IMR-90 (cell line): ENCODE data around the gene CABCOCO1. TPM values are rescaled to one million over a fixed set of nuclear protein-coding genes. Genes with fewer than 3 reads are reported as not detected.
A peak's percentile ranks its signal among the peaks of the same experiment; 100 is the strongest.

Experiments
- ATAC-seq: fragments of 200-7000 bp; cut with Tn5 transposase; 2 replicates; pipeline ENCODE4 v1.9.1; 2020; ENCODE audit warnings: low read depth, mild to moderate bottlenecking, moderate library complexity
- BruUV-seq: library from RNA; stranded (reverse); fragments of 400-500 nt; replicated peaks from 2 replicates; lab custom pipeline; 2021; lab: Mats Ljungman, UMichigan
- CTCF ChIA-PET: fragments of 300-600 bp; formaldehyde crosslinking; extraction: SDS; loops from one replicate; lab custom pipeline; 2021; ENCODE audit warnings: antibody characterized with exemption; lab: Yijun Ruan, JAX
- POLR2A ChIA-PET: fragments of 300-600 bp; sonication (Branson Sonifier 250); formaldehyde crosslinking; loops from one replicate; lab custom pipeline; 2022; ENCODE audit warnings: antibody characterized with exemption; ENCODE audit not compliant: unreplicated experiment; lab: Charles Lee
- DNase-seq: peaks from one replicate; pipeline ENCODE4 v3.0.0; 2013
- H2AFZ ChIP-seq: replicated peaks from 2 replicates; pipeline ENCODE3; 2013; ENCODE audit warnings: low read length, mild to moderate bottlenecking; ENCODE audit not compliant: poor library complexity
- H2AK5ac ChIP-seq: 2 replicates; pipeline ENCODE4 v1.6.1; 2013; ENCODE audit warnings: low read depth, low read length, inconsistent platforms
- H2AK9ac ChIP-seq: replicated peaks from 2 replicates; pipeline ENCODE3; 2013; ENCODE audit warnings: mild to moderate bottlenecking, low read depth, low read length, moderate library complexity; ENCODE audit not compliant: poor library complexity
- H2BK120ac ChIP-seq: 2 replicates; pipeline ENCODE4 v1.6.1; 2013; ENCODE audit warnings: low read depth, low read length, inconsistent platforms
- H2BK15ac ChIP-seq: 3 replicates; pipeline ENCODE4 v1.6.1; 2013; ENCODE audit warnings: low read depth, low read length, inconsistent platforms
- H2BK20ac ChIP-seq: 2 replicates; pipeline ENCODE4 v1.6.1; 2013; ENCODE audit warnings: low read depth, mild to moderate bottlenecking, inconsistent platforms, low read length, moderate library complexity
- H2BK5ac ChIP-seq: 2 replicates; pipeline ENCODE4 v1.6.1; 2013; ENCODE audit warnings: mild to moderate bottlenecking, low read depth, low read length, inconsistent platforms; ENCODE audit not compliant: poor library complexity, severe bottlenecking
- H3K14ac ChIP-seq: replicated peaks from 2 replicates; pipeline ENCODE4 v1.6.1; 2013; ENCODE audit warnings: low read depth, low read length, inconsistent platforms
- H3K18ac ChIP-seq: 2 replicates; pipeline ENCODE4 v1.6.1; 2013; ENCODE audit warnings: low read depth, low read length, control low read depth
- H3K23ac ChIP-seq: 2 replicates; pipeline ENCODE4 v1.6.1; 2013; ENCODE audit warnings: low read depth, low read length, inconsistent platforms
- H3K27ac ChIP-seq: 2 replicates; pipeline ENCODE4 v1.5.1; 2013; ENCODE audit warnings: mild to moderate bottlenecking, control low read depth, low read length; ENCODE audit not compliant: insufficient read depth
- H3K27me3 ChIP-seq: 2 replicates; pipeline ENCODE4 v1.6.1; 2013; ENCODE audit warnings: low read length; ENCODE audit not compliant: control insufficient read depth, insufficient read depth
- H3K36me3 ChIP-seq: 2 replicates; pipeline ENCODE4 v1.6.1; 2013; ENCODE audit warnings: low read length, mixed read lengths; ENCODE audit not compliant: control insufficient read depth, insufficient read depth
- H3K4ac ChIP-seq: 2 replicates; pipeline ENCODE4 v1.6.1; 2013; ENCODE audit warnings: low read depth, low read length, inconsistent platforms
- H3K4me1 ChIP-seq: 2 replicates; pipeline ENCODE4 v1.6.1; 2013; ENCODE audit warnings: low read length, mixed read lengths; ENCODE audit not compliant: control insufficient read depth, insufficient read depth
- H3K4me2 ChIP-seq: 2 replicates; pipeline ENCODE4 v1.6.1; 2013; ENCODE audit warnings: low read depth, mild to moderate bottlenecking, control low read depth, low read length, moderate library complexity
- H3K4me3 ChIP-seq: 2 replicates; pipeline ENCODE4 v1.5.1; 2013; ENCODE audit warnings: low read depth, mild to moderate bottlenecking, control low read depth, low read length, moderate library complexity; ENCODE audit not compliant: insufficient read depth
- H3K56ac ChIP-seq: 2 replicates; pipeline ENCODE4 v1.6.1; 2013; ENCODE audit warnings: low read length, inconsistent platforms; ENCODE audit not compliant: insufficient read depth; ENCODE audit errors: extremely low read depth
- H3K79me1 ChIP-seq, 2 experiments: 2 replicates each; pipeline ENCODE4 v1.6.1; 2013; ENCODE audit warnings: low read length in 2 of 2, inconsistent platforms in 1 of 2, low read depth in 1 of 2
- H3K9ac ChIP-seq: 2 replicates; pipeline ENCODE4 v1.6.1; 2013; ENCODE audit warnings: low read depth, low read length, control low read depth
- H3K9me1 ChIP-seq: 2 replicates; pipeline ENCODE4 v1.6.1; 2013; ENCODE audit warnings: low read length, inconsistent platforms; ENCODE audit not compliant: insufficient read depth
- H3K9me3 ChIP-seq: 2 replicates; pipeline ENCODE4 v1.6.1; 2013; ENCODE audit warnings: low read length; ENCODE audit not compliant: control insufficient read depth, insufficient read depth
- H4K20me1 ChIP-seq: 2 replicates; pipeline ENCODE4 v1.6.1; 2013; ENCODE audit warnings: low read length, inconsistent platforms; ENCODE audit not compliant: insufficient read depth
- H4K5ac ChIP-seq: 2 replicates; pipeline ENCODE4 v1.6.1; 2013; ENCODE audit warnings: mild to moderate bottlenecking, low read depth, low read length, control low read depth
- H4K8ac ChIP-seq, 2 experiments: 2 replicates each; pipeline ENCODE4 v1.6.1; 2013; ENCODE audit warnings: low read depth in 2 of 2, low read length in 2 of 2, control low read depth in 1 of 2, inconsistent platforms in 1 of 2
- H4K91ac ChIP-seq: 2 replicates; pipeline ENCODE4 v1.6.1; 2013; ENCODE audit warnings: low read depth, low read length, inconsistent platforms; ENCODE audit not compliant: insufficient read depth
- BHLHE40 ChIP-seq: fragments of 150-350 bp; IDR thresholded peaks from 2 replicates; pipeline ENCODE4 v1.6.1; 2016; ENCODE audit warnings: mild to moderate bottlenecking, low read depth, low read length
- CEBPB ChIP-seq: IDR thresholded peaks from 2 replicates; pipeline ENCODE4 v1.6.1; 2012; ENCODE audit warnings: low read depth, low read length, improper control_type of control experiment
- CTCF ChIP-seq: conservative IDR thresholded peaks from 2 replicates; pipeline ENCODE4 v1.5.1; 2012; ENCODE audit warnings: mild to moderate bottlenecking, low read depth, low read length, improper control_type of control experiment
- FOS ChIP-seq: fragments of 150-350 bp; IDR thresholded peaks from 2 replicates; pipeline ENCODE4 v1.6.1; 2016; ENCODE audit warnings: low read depth, low read length
- MAFK ChIP-seq: IDR thresholded peaks from 2 replicates; pipeline ENCODE4 v1.6.1; 2012; ENCODE audit warnings: low read depth, low read length, improper control_type of control experiment
- MAZ ChIP-seq: IDR thresholded peaks from 2 replicates; pipeline ENCODE4 v1.6.1; 2012; ENCODE audit warnings: low read depth, mild to moderate bottlenecking, low read length, improper control_type of control experiment, moderate library complexity, borderline replicate concordance
- MXI1 ChIP-seq: IDR thresholded peaks from 2 replicates; pipeline ENCODE4 v1.6.1; 2012; ENCODE audit warnings: low read depth, mild to moderate bottlenecking, low read length, moderate library complexity, borderline replicate concordance
- POLR2A ChIP-seq: IDR thresholded peaks from 2 replicates; pipeline ENCODE4 v1.6.1; 2012; ENCODE audit warnings: mild to moderate bottlenecking, low read depth, low read length
- RAD21 ChIP-seq: IDR thresholded peaks from 2 replicates; pipeline ENCODE4 v1.6.1; 2012; ENCODE audit warnings: low read length, improper control_type of control experiment
- RCOR1 ChIP-seq: IDR thresholded peaks from 2 replicates; pipeline ENCODE4 v1.6.1; 2012; ENCODE audit warnings: mild to moderate bottlenecking, low read length, improper control_type of control experiment; ENCODE audit not compliant: insufficient replicate concordance
- RFX5 ChIP-seq: IDR thresholded peaks from 2 replicates; pipeline ENCODE4 v1.8.0; 2012; ENCODE audit warnings: low read depth, mild to moderate bottlenecking, low read length, moderate library complexity
- SMC3 ChIP-seq: fragments of 150-350 bp; IDR thresholded peaks from 2 replicates; pipeline ENCODE4 v1.6.1; 2016; ENCODE audit warnings: low read depth, mild to moderate bottlenecking, antibody characterized with exemption, low read length, moderate library complexity
- USF2 ChIP-seq: fragments of 150-350 bp; IDR thresholded peaks from 2 replicates; pipeline ENCODE4 v1.6.1; 2017; ENCODE audit warnings: mild to moderate bottlenecking, antibody characterized with exemption, low read length, low read depth
- WGBS, 2 experiments: methylation state at CpG; one replicate each; pipeline versions ENCODE4 v1.1.5 to v1.1.7; 2013; ENCODE audit warnings: missing lambda C conversion rate in 2 of 2; ENCODE audit not compliant: insufficient read length in 1 of 2; ENCODE audit errors: extremely low coverage in 2 of 2; 5-methylcytosine and 5-hydroxymethylcytosine counted together
- dilution Hi-C: fragments of 300-500 bp; cut with HindIII; formaldehyde crosslinking; loops from one replicate; pipeline ENCODE4 v1.14.3; 2018; ENCODE audit warnings: low sequenced_read_pairs; ENCODE audit not compliant: unreplicated experiment
- in situ Hi-C: fragments of 300-500 bp; cut with MboI; formaldehyde crosslinking; loops from 3 replicates; pipeline ENCODE4 v1.14.3; 2019; ENCODE audit warnings: low sequenced_read_pairs, inconsistent platforms, mixed read lengths
- intact Hi-C: fragments of 100-400 bp; cut with micrococcal nuclease; formaldehyde crosslinking; loops from 2 replicates; pipeline ENCODE4 v1.10.0; 2022
- polyA plus RNA-seq, 3 experiments: library from polyadenylated mRNA; depleted of rRNA; stranded (reverse); fragments of >200 nt; gene quantifications; 2 replicates each; pipeline ENCODE4 v1.2.3, GENCODE V29; 2012; ENCODE audit warnings: low replicate concordance in 1 of 3
- total RNA-seq: library from RNA; depleted of rRNA; stranded (reverse); fragments of >200 nt; gene quantifications from 2 replicates; pipeline ENCODE4 v1.2.3, GENCODE V29; 2012

The CABCOCO1 gene
- total and polyA plus RNA-seq, 2 of the 4 experiments (the other 2 are of a cell fraction) = 0.18 to 0.31 TPM

GRCh38 chr10:61750943-61751471 is 88.3 kb downstream of the CABCOCO1 start:
- peak overlapping the region; percentile 21; the same call in 1 of the 2 replicates for H3K56ac ChIP-seq
- peak overlapping the region; percentile 87 for H2AK5ac ChIP-seq
- in situ Hi-C loops (no loop called here), dilution Hi-C loops (no loop called here), intact Hi-C loops (loop anchor here (1.0 to 10.0 kb wide), 3 partner anchors 84 to 304 kb away; no protein-coding TSS in a partner anchor)
- peak overlapping the region; percentile 66 to 76; a peak in 3 of 4 replicates for H4K8ac ChIP-seq
- peak overlapping the region; percentile 69 for H2BK15ac ChIP-seq
- peak overlapping the region; percentile 28 for H2AFZ ChIP-seq
- peak overlapping the region; percentile 77 for H3K27ac ChIP-seq
- H3K9ac ChIP-seq = peak overlapping the region; percentile 36; the same call in 1 of the 2 replicates
- 80% methylated on average over 1 of the region's 6 CpGs; no CpG with 5 or more reads in 1 of the 2 experiments for WGBS, 2 experiments
- ATAC-seq = peak; percentile 50
- H3K9me1 ChIP-seq = peaks cover 6% of the 10 kb centered on the region
- no peak overlapping the region for H3K4me3 ChIP-seq
- H4K91ac ChIP-seq = peak overlapping the region; percentile 83
- H3K23ac ChIP-seq = peak overlapping the region; percentile 10; the same call in 1 of the 2 replicates
- peaks cover 12% of the 10 kb centered on the region for H3K4me1 ChIP-seq
- peak overlapping the region; percentile 85 for H2BK120ac ChIP-seq
- peak overlapping the region; percentile 38; the same call in 1 of the 2 replicates for H3K4me2 ChIP-seq
- peak overlapping the region; percentile 73 for H4K5ac ChIP-seq
- ChIA-PET POLR2A (interaction anchor here (0.6 kb wide), 2 partner anchors 299 to 811 kb away, joined by 6 to 9 read pairs; no protein-coding TSS in a partner anchor), CTCF (interaction anchor here (0.6 to 3.2 kb wide), 15 partner anchors 10 to 1659 kb away, joined by 3 to 16 read pairs (median 5); no protein-coding TSS in a partner anchor)
- peak overlapping the region; percentile 88 for H2BK20ac ChIP-seq
- no peaks in the 10 kb centered on the region for H3K36me3 ChIP-seq
- H4K20me1 ChIP-seq = no peaks in the 10 kb centered on the region
- peak; percentile 69 for DNase-seq
- BruUV-seq = no TSS peak
- peak overlapping the region; percentile 62 for H3K14ac ChIP-seq
- H3K79me1 ChIP-seq = peaks cover 0 to 7% of the 10 kb centered on the region in 2 experiments; a peak in 1 of 4 replicates
- peak overlapping the region; percentile 80 for H3K18ac ChIP-seq
- H3K27me3 ChIP-seq = no peaks in the 10 kb centered on the region
- TF ChIP-seq MAZ (no peak), CEBPB (no peak), BHLHE40 (no peak), MAFK (no peak), FOS (no peak), USF2 (no peak), RFX5 (no peak), RAD21 (peak; percentile 80), RCOR1 (no peak), SMC3 (peak; percentile 85), CTCF (peak; percentile 70), POLR2A (no peak), MXI1 (no peak)
- no peaks in the 10 kb centered on the region for H3K9me3 ChIP-seq
- peak overlapping the region; percentile 80 for H2BK5ac ChIP-seq
- H2AK9ac ChIP-seq = no peak overlapping the region
- peak overlapping the region; percentile 71 for H3K4ac ChIP-seq
